MM.1S (cell line): ENCODE measurements around the gene RNU6-1.

ENCODE experiments used
- DNase-seq: peaks from one replicate; pipeline ENCODE4 v3.0.0-alpha.2; 2015
- H2AFZ ChIP-seq: fragments of 300-600 bp; sonication (generic); 2 replicates; pipeline ENCODE4 v1.6.0; 2016; ENCODE audit warnings: antibody characterized with exemption, low read length
- H3F3A ChIP-seq: fragments of 300-600 bp; sonication (generic); 2 replicates; pipeline ENCODE4 v1.6.1; 2016; ENCODE audit warnings: mild to moderate bottlenecking, antibody characterized with exemption, low read length, moderate library complexity, mixed read lengths; ENCODE audit not compliant: insufficient read depth
- H3K27ac ChIP-seq: fragments of 300-600 bp; sonication (generic); 2 replicates; pipeline ENCODE4 v1.5.1; 2016; ENCODE audit warnings: mild to moderate bottlenecking, low read length
- H3K27me3 ChIP-seq: fragments of 300-600 bp; sonication (generic); replicated peaks from 2 replicates; pipeline ENCODE4 v1.6.0; 2016; ENCODE audit warnings: low read length; ENCODE audit not compliant: insufficient read depth
- H3K36me3 ChIP-seq: fragments of 300-600 bp; sonication (generic); replicated peaks from 2 replicates; pipeline ENCODE4 v1.6.1; 2016; ENCODE audit warnings: mild to moderate bottlenecking, low read length, mixed read lengths; ENCODE audit not compliant: insufficient read depth
- H3K4me1 ChIP-seq: fragments of 300-600 bp; sonication (generic); 2 replicates; pipeline ENCODE4 v1.6.1; 2016; ENCODE audit warnings: low read length, mixed read lengths
- H3K4me2 ChIP-seq: fragments of 300-600 bp; sonication (generic); 2 replicates; pipeline ENCODE4 v1.6.0; 2016; ENCODE audit warnings: low read depth, low read length
- H3K4me3 ChIP-seq: fragments of 300-600 bp; sonication (generic); 2 replicates; pipeline ENCODE4 v1.5.1; 2016; ENCODE audit warnings: low read length, mixed read lengths
- H3K79me2 ChIP-seq: fragments of 300-600 bp; sonication (generic); 2 replicates; pipeline ENCODE4 v1.6.1; 2016; ENCODE audit warnings: mixed run types, low read length, mixed read lengths
- H3K9ac ChIP-seq: fragments of 300-600 bp; sonication (generic); 2 replicates; pipeline ENCODE4 v1.6.1; 2016; ENCODE audit warnings: low read length, mixed read lengths
- H3K9me2 ChIP-seq: fragments of 300-600 bp; sonication (generic); replicated peaks from 2 replicates; pipeline ENCODE4 v1.6.1; 2016; ENCODE audit warnings: mild to moderate bottlenecking, low read length, mixed read lengths; ENCODE audit not compliant: insufficient read depth
- H3K9me3 ChIP-seq: fragments of 300-600 bp; sonication (generic); replicated peaks from 2 replicates; pipeline ENCODE4 v1.6.1; 2016; ENCODE audit warnings: mild to moderate bottlenecking, low read length, mixed read lengths; ENCODE audit not compliant: insufficient read depth
- H4K20me1 ChIP-seq: fragments of 300-600 bp; sonication (generic); 2 replicates; pipeline ENCODE4 v1.6.1; 2016; ENCODE audit warnings: mild to moderate bottlenecking, low read length, moderate library complexity, mixed read lengths; ENCODE audit not compliant: insufficient read depth
- CTCF ChIP-seq: fragments of 300-600 bp; sonication (generic); IDR thresholded peaks from 2 replicates; pipeline ENCODE4 v1.5.1; 2016; ENCODE audit warnings: antibody characterized with exemption, low read length, mixed read lengths
- EZH2 ChIP-seq: fragments of 300-600 bp; sonication (generic); optimal IDR thresholded peaks from 2 replicates; pipeline ENCODE3; 2017; ENCODE audit warnings: low read depth, mild to moderate bottlenecking, antibody characterized with exemption, low read length, mixed read lengths
- EZH2phosphoT487 ChIP-seq: fragments of 300-600 bp; sonication (generic); IDR thresholded peaks from 2 replicates; pipeline ENCODE4 v1.6.1; 2018; ENCODE audit warnings: antibody characterized with exemption, low read length

Gene RNU6-1

GRCh38 chr15:67861983-67862382 is 22.1 kb upstream of the RNU6-1 start:
- H3K9me3 ChIP-seq: no peaks in the 10 kb centered on the region
- no peaks in the 10 kb centered on the region for H3K36me3 ChIP-seq
- no peak overlapping the region for H3K4me3 ChIP-seq
- H3K4me2 ChIP-seq: no peak overlapping the region
- H3K9me2 ChIP-seq: no peaks in the 10 kb centered on the region
- no peaks in the 10 kb centered on the region for H3K4me1 ChIP-seq
- H3K79me2 ChIP-seq: no peaks in the 10 kb centered on the region
- no peaks in the 10 kb centered on the region for H3F3A ChIP-seq
- no peak overlapping the region for H3K27ac ChIP-seq
- no peaks in the 10 kb centered on the region for H4K20me1 ChIP-seq
- no peak overlapping the region for H3K9ac ChIP-seq
- DNase-seq: no peak
- TF ChIP-seq CTCF (no peak), EZH2phosphoT487 (no peak), EZH2 (no peak)
- no peak overlapping the region for H2AFZ ChIP-seq
- H3K27me3 ChIP-seq: no peaks in the 10 kb centered on the region

DNA sequence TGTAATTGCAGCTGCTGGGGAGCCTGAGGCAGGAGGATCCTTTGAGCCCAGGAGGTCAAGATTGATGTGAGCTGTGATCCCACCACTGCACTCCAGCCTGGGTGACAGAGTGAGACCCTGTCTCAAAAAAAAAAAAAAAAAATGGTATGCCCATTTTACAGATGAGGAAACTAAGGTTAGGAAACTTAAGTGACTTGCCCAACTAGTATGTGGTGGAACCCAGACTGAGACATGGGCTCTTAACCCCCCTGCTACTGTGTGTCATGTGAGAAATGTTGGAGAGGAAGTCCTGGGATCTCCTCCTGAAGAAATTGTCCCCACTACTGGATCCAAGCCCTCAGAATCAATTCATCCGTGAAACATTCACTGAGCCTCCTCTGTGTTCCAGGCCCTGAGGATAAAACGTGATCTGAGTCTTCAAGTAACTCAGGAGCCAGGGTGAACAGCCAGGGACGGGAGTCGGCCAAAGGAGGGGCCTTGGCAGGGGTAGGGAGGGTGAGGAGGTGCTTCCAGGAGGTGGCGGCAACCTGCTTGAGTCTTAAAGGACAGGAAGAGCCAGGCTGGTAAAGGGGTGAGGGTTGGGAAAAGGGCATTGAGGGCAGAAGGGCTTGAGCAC is 19.6 kb upstream of the RNU6-1 start:
- H4K20me1 ChIP-seq: no peaks in the 10 kb centered on the region
- H3K4me1 ChIP-seq: peaks cover 2% of the 10 kb centered on the region; the same call in 1 of the 2 replicates
- H3K36me3 ChIP-seq: no peaks in the 10 kb centered on the region
- no peak overlapping the region for H3K27ac ChIP-seq
- H3F3A ChIP-seq: no peaks in the 10 kb centered on the region
- no peak overlapping the region for H3K4me3 ChIP-seq
- H3K4me2 ChIP-seq: no peak overlapping the region
- TF ChIP-seq CTCF (no peak), EZH2 (no peak), EZH2phosphoT487 (no peak)
- no peak for DNase-seq
- H3K9me3 ChIP-seq: no peaks in the 10 kb centered on the region
- no peaks in the 10 kb centered on the region for H3K27me3 ChIP-seq
- H2AFZ ChIP-seq: no peak overlapping the region
- no peaks in the 10 kb centered on the region for H3K9me2 ChIP-seq
- no peak overlapping the region for H3K9ac ChIP-seq
- no peaks in the 10 kb centered on the region for H3K79me2 ChIP-seq

DNA sequence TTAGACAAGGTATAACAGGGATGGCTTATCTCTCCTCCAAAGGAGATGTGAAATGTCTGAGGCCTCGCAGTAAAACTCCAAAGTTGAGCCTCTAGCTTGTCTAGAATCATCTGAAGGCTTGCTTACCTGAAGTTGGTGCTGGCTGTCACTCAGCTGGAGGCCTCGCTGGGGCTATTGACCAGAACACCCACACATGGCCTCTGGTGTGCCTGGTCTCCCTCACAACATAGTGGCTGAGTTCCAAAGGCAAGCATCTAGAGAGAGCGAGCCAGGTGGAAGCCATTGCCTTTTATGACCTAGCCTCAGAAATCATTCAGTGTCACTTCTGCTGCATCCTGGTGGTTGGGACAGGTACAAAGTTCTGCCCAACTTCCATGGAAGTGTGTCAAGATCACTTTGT is 17.4 kb upstream of the RNU6-1 start:
- no peaks in the 10 kb centered on the region for H3K36me3 ChIP-seq
- no peak for TF ChIP-seq EZH2
- no peak for TF ChIP-seq CTCF
- no peak for TF ChIP-seq EZH2phosphoT487
- H3K9me3 ChIP-seq: no peaks in the 10 kb centered on the region
- no peaks in the 10 kb centered on the region for H3K79me2 ChIP-seq
- H3K27me3 ChIP-seq: no peaks in the 10 kb centered on the region
- H2AFZ ChIP-seq: no peak overlapping the region
- no peaks in the 10 kb centered on the region for H3F3A ChIP-seq
- no peaks in the 10 kb centered on the region for H4K20me1 ChIP-seq
- no peak overlapping the region for H3K4me2 ChIP-seq
- H3K9ac ChIP-seq: no peak overlapping the region
- DNase-seq: no peak
- no peak overlapping the region for H3K27ac ChIP-seq
- H3K4me1 ChIP-seq: peaks cover 9% of the 10 kb centered on the region
- no peak overlapping the region for H3K4me3 ChIP-seq
- H3K9me2 ChIP-seq: no peaks in the 10 kb centered on the region
